Smooth muscle cell (in vitro differentiated cells): ENCODE data around the gene PPP1R12C. TPM values are rescaled to one million over a fixed set of nuclear protein-coding genes. Genes with fewer than 3 reads are reported as not detected.

ENCODE experiments used
- DNase-seq: peaks from one replicate; lab custom pipeline; 2025; ENCODE audit not compliant: unreplicated experiment; lab: John Stamatoyannopoulos, UW
- H2AFZ ChIP-seq: fragments of 200-600 bp; sonication (generic); 2 replicates; pipeline ENCODE4 v1.6.0; 2016; ENCODE audit warnings: antibody characterized with exemption, low read depth, mild to moderate bottlenecking
- H3F3A ChIP-seq: fragments of 200-600 bp; sonication (generic); 2 replicates; pipeline ENCODE4 v1.6.0; 2017; ENCODE audit warnings: antibody characterized with exemption, low read depth
- H3K27ac ChIP-seq: fragments of 200-600 bp; sonication (generic); 2 replicates; pipeline ENCODE4 v1.5.1; 2016; ENCODE audit warnings: low read depth, mild to moderate bottlenecking
- H3K27me3 ChIP-seq: fragments of 200-600 bp; sonication (generic); 2 replicates; pipeline ENCODE4 v1.6.1; 2016; ENCODE audit warnings: low read depth, mild to moderate bottlenecking
- H3K36me3 ChIP-seq: fragments of 200-600 bp; sonication (generic); 2 replicates; pipeline ENCODE4 v1.5.1; 2016; ENCODE audit warnings: low read depth
- H3K4me1 ChIP-seq: fragments of 200-600 bp; sonication (generic); 2 replicates; pipeline ENCODE4 v1.5.1; 2016; ENCODE audit warnings: low read depth
- H3K4me2 ChIP-seq: fragments of 200-600 bp; sonication (generic); 2 replicates; pipeline ENCODE4 v1.6.0; 2016; ENCODE audit warnings: mild to moderate bottlenecking
- H3K4me3 ChIP-seq: fragments of 200-600 bp; sonication (generic); 2 replicates; pipeline ENCODE4 v1.5.1; 2016; ENCODE audit warnings: mild to moderate bottlenecking
- H3K79me2 ChIP-seq: fragments of 200-600 bp; sonication (generic); 2 replicates; pipeline ENCODE4 v1.6.0; 2016; ENCODE audit warnings: low read depth, mild to moderate bottlenecking
- H3K9ac ChIP-seq: fragments of 200-600 bp; sonication (generic); 2 replicates; pipeline ENCODE4 v1.6.0; 2016; ENCODE audit warnings: low read depth
- H3K9me3 ChIP-seq: fragments of 200-600 bp; sonication (generic); replicated peaks from 2 replicates; pipeline ENCODE4 v1.5.1; 2016; ENCODE audit warnings: low read depth
- H4K20me1 ChIP-seq: fragments of 200-600 bp; sonication (generic); 2 replicates; pipeline ENCODE4 v1.6.0; 2016; ENCODE audit warnings: low read depth
- WGBS: methylation state at CpG from one replicate; pipeline ENCODE4 v1.1.7; 2016; ENCODE audit warnings: low lambda C conversion rate; 5-methylcytosine and 5-hydroxymethylcytosine counted together
- polyA plus RNA-seq: library from polyadenylated mRNA; unstranded; fragments of >200 nt; fragmentation: Nextera tagmentation; extraction: Ambion mirVana; gene quantifications from 2 replicates; pipeline ENCODE4 v1.2.1, GENCODE V29; 2016
- total RNA-seq: library from RNA; depleted of rRNA; stranded (reverse); fragments of >200 nt; gene quantifications from 2 replicates; pipeline ENCODE4 v1.2.3, GENCODE V29; 2014
- TF ChIP-seq, protein P1 (sequence below): fragments of 200-600 bp; sonication (generic); IDR thresholded peaks from 2 replicates; pipeline ENCODE4 v1.5.1; 2017; ENCODE audit warnings: borderline replicate concordance, mild to moderate bottlenecking, antibody characterized with exemption; ENCODE audit not compliant: insufficient read depth, poor library complexity, severe bottlenecking

The PPP1R12C gene
- total and polyA plus RNA-seq, 2 experiments from 2014 or later = 26.1 to 30.5 TPM

DNA sequence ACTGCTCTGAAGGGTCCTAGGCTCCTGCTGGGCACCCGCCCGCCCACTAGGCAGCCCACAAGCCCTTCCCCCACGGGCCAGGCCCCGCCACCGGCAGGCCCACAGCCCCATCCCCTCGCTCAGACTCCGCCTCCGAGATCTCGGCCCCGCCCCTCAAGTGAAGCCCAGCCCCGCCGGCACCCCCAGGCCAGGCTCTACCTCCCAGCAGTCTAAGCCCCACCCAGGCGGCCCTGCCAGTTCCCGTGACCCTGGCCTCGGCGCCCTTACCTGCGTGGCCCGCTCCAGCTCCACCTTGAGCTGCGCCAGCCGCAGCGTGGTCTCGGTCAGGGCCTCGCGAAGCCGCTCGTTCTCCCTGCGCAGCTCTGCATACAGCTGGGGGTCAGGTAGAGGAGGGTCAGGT, 25.5 kb downstream of the PPP1R12C start:
- Histone ChIP-seq H3F3A (peaks cover 6% of the 10 kb centered on the region), H3K36me3 (no peaks in the 10 kb centered on the region), H3K79me2 (no peaks in the 10 kb centered on the region), H3K9me3 (no peaks in the 10 kb centered on the region), H4K20me1 (peaks cover 36% of the 10 kb centered on the region), H3K4me3 (no peak overlapping the region), H3K4me2 (no peak overlapping the region), H3K9ac (no peak overlapping the region), H3K4me1 (peaks cover 8% of the 10 kb centered on the region), H3K27me3 (no peaks in the 10 kb centered on the region), H3K27ac (no peak overlapping the region), H2AFZ (no peak overlapping the region)
- WGBS = 89% methylated on average over 11 of the region's 27 CpGs
- TF ChIP-seq, protein P1, sequence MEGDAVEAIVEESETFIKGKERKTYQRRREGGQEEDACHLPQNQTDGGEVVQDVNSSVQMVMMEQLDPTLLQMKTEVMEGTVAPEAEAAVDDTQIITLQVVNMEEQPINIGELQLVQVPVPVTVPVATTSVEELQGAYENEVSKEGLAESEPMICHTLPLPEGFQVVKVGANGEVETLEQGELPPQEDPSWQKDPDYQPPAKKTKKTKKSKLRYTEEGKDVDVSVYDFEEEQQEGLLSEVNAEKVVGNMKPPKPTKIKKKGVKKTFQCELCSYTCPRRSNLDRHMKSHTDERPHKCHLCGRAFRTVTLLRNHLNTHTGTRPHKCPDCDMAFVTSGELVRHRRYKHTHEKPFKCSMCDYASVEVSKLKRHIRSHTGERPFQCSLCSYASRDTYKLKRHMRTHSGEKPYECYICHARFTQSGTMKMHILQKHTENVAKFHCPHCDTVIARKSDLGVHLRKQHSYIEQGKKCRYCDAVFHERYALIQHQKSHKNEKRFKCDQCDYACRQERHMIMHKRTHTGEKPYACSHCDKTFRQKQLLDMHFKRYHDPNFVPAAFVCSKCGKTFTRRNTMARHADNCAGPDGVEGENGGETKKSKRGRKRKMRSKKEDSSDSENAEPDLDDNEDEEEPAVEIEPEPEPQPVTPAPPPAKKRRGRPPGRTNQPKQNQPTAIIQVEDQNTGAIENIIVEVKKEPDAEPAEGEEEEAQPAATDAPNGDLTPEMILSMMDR = no peak
- no peak for DNase-seq

DNA sequence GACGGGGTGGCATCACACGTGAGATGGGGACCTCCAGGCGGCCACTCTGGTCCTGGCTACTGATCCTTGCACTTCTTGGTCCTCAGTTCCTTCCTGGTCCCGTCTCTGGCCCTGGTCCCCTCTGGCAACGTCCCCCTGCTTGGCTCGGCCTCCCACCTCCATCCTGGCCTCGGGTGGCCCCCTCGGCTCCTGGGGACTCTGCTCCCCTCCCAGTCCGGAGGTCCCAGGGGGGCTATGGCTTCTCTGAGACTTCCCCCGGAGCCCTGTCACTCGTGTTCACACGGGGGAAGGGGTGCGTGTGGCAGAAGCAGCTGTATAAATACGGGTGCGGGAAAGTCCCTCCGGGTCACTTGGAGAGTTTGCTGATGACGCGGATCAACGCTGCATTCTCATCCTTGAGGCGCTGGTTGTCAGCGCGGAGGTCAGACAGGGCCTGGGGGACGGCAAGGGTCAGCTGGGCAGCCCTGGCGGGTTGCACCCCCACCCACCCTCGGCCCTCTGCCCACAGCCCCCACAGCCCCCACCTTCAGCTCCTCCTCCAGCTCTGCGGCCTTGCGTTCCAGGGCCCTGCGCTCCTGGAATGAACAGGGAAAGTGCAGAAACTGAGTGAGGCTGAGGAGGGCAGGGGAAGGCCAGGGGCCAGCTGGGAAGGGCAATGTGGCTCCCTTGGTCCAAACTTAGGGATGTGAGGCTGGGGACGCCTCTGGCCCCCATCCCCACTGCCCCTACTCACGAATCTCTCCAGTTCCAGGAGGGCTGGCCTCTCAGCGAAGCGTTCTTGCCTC, 26.1 kb downstream of the PPP1R12C start:
- Histone ChIP-seq H3K79me2 (no peaks in the 10 kb centered on the region), H3K27me3 (peaks cover 4% of the 10 kb centered on the region), H2AFZ (no peak overlapping the region), H3F3A (peaks cover 6% of the 10 kb centered on the region), H4K20me1 (peaks cover 33% of the 10 kb centered on the region), H3K4me2 (no peak overlapping the region), H3K9me3 (no peaks in the 10 kb centered on the region), H3K4me3 (no peak overlapping the region), H3K4me1 (peaks cover 8% of the 10 kb centered on the region), H3K9ac (no peak overlapping the region), H3K27ac (no peak overlapping the region), H3K36me3 (no peaks in the 10 kb centered on the region)
- 97% methylated on average over 28 of the region's 32 CpGs for WGBS
- no peak for DNase-seq
- TF ChIP-seq, protein P1 = no peak

DNA sequence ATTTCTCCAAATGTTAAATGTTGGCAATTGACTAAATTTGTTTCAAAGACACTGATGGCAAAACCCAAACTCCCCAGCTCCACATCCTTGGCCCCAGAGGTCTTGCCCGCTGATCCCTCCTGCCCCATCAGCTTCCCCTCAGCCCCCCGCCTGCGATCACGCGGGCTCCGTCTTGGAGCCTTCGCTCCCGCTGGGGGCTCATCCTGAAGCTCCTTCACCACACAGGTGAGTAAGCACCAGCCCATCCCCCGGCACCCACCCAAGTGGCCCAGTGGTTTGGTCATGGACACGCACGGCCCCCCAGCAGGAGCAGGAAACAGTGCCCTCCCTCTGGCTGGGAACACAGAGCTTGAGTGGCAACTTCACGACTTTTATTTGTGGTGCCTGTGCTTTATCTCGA, 26.9 kb downstream of the PPP1R12C start:
- DNase-seq = no peak
- Histone ChIP-seq H3K4me1 (peaks cover 8% of the 10 kb centered on the region), H3K9me3 (no peaks in the 10 kb centered on the region), H3K9ac (no peak overlapping the region), H3F3A (peaks cover 6% of the 10 kb centered on the region), H3K4me3 (no peak overlapping the region), H3K27me3 (peaks cover 10% of the 10 kb centered on the region), H3K79me2 (no peaks in the 10 kb centered on the region), H2AFZ (no peak overlapping the region), H4K20me1 (peaks cover 29% of the 10 kb centered on the region), H3K27ac (no peak overlapping the region), H3K36me3 (no peaks in the 10 kb centered on the region), H3K4me2 (no peak overlapping the region)
- TF ChIP-seq, protein P1 = no peak
- 97% methylated on average over 13 of the region's 13 CpGs for WGBS
